Type B pancreatic cell (in vitro differentiated cells): ENCODE data around the gene KLHL25. TPM values are rescaled to one million over a fixed set of nuclear protein-coding genes. Genes with fewer than 3 reads are reported as not detected.

Experiments used
- DNase-seq: peaks from one replicate; pipeline ENCODE4 v3.0.0; 2021; ENCODE audit warnings: mixed read lengths; ENCODE audit not compliant: unreplicated experiment; ENCODE audit errors: extremely low spot score
- H3K27ac Mint-ChIP-seq: 2 replicates; pipeline ENCODE4 v1.8.0; 2021; ENCODE audit warnings: mild to moderate bottlenecking, mixed read lengths
- H3K27me3 Mint-ChIP-seq: 2 replicates; pipeline ENCODE4 v1.8.0; 2021; ENCODE audit warnings: mixed read lengths
- H3K36me3 Mint-ChIP-seq: 2 replicates; pipeline ENCODE4 v1.8.0; 2021; ENCODE audit warnings: mixed read lengths
- H3K4me1 Mint-ChIP-seq: one replicate; pipeline ENCODE4 v1.8.0; 2021; ENCODE audit warnings: mixed read lengths; ENCODE audit not compliant: unreplicated experiment
- H3K4me3 Mint-ChIP-seq: 2 replicates; pipeline ENCODE4 v1.8.0; 2021; ENCODE audit warnings: mild to moderate bottlenecking, mixed read lengths
- H3K9me3 Mint-ChIP-seq: 2 replicates; pipeline ENCODE4 v1.8.0; 2021; ENCODE audit warnings: mixed read lengths
- total RNA-seq: library from RNA; stranded (reverse); gene quantifications from 2 replicates; pipeline ENCODE4 v1.2.1, GENCODE V29; 2021; ENCODE audit warnings: low replicate concordance
- TF ChIP-seq, protein P1 (sequence below): fragments of 200-600 bp; sonication (generic); conservative IDR thresholded peaks from 2 replicates; pipeline ENCODE4 v1.5.0; 2021; ENCODE audit warnings: antibody characterized with exemption, mild to moderate bottlenecking

KLHL25 gene
- total RNA-seq, 1 donor from 2014 or later: 12.3 TPM

DNA sequence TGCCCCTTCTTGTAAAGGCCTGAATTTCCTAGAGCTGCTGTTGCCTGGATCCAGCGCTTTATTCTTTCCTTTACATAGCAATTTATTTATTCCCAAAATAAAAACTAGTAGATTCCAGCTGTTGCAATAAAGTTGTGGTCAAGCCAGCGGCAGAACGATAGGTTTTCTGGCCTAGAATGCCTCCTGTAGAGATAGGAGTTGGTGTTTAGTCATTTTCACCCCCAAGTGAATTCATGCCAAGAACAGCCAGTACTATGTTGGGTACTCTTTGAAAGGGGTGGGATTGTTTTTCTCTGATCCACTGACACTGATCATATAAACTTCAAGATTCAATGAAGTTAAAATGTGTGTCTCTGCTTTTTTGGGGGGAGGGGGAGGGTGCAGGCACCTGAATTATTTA is 69.7 kb downstream of the KLHL25 start:
- peaks cover 5% of the 10 kb centered on the region for H3K4me1 Mint-ChIP-seq
- no peak overlapping the region for H3K4me3 Mint-ChIP-seq
- H3K9me3 Mint-ChIP-seq: no peaks in the 10 kb centered on the region
- TF ChIP-seq, protein P1, sequence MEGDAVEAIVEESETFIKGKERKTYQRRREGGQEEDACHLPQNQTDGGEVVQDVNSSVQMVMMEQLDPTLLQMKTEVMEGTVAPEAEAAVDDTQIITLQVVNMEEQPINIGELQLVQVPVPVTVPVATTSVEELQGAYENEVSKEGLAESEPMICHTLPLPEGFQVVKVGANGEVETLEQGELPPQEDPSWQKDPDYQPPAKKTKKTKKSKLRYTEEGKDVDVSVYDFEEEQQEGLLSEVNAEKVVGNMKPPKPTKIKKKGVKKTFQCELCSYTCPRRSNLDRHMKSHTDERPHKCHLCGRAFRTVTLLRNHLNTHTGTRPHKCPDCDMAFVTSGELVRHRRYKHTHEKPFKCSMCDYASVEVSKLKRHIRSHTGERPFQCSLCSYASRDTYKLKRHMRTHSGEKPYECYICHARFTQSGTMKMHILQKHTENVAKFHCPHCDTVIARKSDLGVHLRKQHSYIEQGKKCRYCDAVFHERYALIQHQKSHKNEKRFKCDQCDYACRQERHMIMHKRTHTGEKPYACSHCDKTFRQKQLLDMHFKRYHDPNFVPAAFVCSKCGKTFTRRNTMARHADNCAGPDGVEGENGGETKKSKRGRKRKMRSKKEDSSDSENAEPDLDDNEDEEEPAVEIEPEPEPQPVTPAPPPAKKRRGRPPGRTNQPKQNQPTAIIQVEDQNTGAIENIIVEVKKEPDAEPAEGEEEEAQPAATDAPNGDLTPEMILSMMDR: no peak
- no peaks in the 10 kb centered on the region for H3K27me3 Mint-ChIP-seq
- no peak for DNase-seq
- no peak overlapping the region for H3K27ac Mint-ChIP-seq
- peaks cover 41% of the 10 kb centered on the region for H3K36me3 Mint-ChIP-seq

DNA sequence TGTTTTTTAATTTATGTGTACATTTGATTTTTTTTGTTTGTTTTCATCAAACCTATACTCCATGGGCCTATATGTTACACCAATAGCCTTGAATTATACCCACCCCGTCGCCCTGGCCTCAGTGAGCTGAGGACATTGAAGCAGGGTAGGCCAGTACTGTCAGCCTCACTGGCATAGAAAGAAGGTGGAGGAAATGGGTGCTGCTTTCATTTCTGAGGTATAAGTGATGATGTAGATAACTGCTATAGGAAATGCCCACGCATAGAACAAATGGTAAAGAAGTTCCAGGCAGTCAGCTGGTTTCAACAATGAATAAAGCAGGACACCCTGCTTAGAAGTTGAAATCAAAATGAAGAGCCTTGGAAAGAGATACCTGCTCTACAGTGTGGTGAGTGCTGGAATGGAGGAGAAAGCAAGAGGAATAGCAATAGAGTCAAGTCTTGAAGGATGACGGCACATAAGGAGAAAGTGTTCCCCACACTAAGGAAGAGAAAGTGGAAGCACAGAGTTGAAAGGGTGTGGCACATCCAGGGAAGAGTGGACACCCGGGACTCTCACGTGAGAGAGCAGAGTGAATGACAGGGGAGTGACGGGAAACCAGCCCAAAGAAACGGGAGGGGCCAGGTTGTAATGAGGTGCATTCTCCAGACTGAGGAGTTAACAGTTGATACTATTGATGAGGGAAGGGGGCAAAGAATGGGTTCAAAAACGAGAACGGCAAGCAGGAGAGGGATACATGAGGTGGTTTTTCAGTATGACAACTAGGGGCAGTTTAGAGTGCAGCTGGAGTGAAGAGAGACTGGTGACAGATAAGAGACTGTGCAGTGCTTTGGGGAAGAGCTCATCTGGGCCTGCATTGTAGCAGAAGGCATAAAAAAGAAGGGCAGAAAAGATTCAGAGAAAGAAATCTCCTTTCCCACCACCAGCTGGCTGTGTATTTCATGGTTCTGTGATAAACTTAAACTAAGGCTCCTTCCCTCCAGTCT is 70.5 kb downstream of the KLHL25 start:
- no peaks in the 10 kb centered on the region for H3K9me3 Mint-ChIP-seq
- TF ChIP-seq, protein P1: no peak
- H3K4me3 Mint-ChIP-seq: no peak overlapping the region
- H3K27me3 Mint-ChIP-seq: no peaks in the 10 kb centered on the region
- H3K27ac Mint-ChIP-seq: peak overlapping the region; percentile 2
- peaks cover 43% of the 10 kb centered on the region for H3K36me3 Mint-ChIP-seq
- no peak for DNase-seq
- peaks cover 5% of the 10 kb centered on the region for H3K4me1 Mint-ChIP-seq

DNA sequence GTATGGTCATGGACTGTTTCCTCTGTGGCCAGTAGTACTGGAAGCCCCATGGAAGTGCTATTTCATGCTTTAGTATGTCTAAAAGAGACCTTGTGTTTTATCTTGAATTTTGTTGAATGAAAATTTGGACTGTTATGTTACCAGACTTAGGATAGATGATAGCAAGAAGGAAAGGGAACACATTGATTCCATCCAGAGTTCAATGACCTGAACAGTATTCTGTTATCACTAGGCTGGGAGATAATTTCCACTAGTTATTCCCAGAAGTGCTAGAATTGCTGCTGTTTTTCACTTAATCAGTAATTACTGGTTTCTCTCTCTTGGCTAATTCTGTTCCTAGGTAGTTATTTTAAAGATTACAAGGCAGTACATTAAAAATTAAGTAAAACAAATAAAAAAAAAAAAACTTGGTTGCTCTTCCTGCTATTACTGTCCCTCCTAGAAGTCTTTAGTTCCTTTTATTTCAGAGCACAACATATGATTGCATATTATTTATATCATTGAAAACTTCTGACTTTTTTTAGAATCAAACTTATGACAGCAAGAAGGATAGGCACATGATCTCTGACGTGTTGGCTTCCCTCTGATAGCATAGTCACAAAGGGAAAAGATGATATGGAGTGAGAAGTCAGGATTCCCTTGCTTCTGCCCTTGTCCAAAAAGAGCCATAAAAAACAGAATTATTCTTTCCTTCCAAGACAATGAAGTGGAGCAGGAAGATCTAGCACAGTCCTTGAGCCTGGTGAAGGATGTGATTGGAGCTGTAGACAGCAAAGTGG is 72.2 kb downstream of the KLHL25 start:
- no peak for DNase-seq
- TF ChIP-seq, protein P1: no peak
- Mint-ChIP-seq H3K4me1 (peaks cover 5% of the 10 kb centered on the region), H3K36me3 (peaks cover 49% of the 10 kb centered on the region), H3K27me3 (no peaks in the 10 kb centered on the region), H3K4me3 (no peak overlapping the region), H3K27ac (no peak overlapping the region), H3K9me3 (no peaks in the 10 kb centered on the region)

DNA sequence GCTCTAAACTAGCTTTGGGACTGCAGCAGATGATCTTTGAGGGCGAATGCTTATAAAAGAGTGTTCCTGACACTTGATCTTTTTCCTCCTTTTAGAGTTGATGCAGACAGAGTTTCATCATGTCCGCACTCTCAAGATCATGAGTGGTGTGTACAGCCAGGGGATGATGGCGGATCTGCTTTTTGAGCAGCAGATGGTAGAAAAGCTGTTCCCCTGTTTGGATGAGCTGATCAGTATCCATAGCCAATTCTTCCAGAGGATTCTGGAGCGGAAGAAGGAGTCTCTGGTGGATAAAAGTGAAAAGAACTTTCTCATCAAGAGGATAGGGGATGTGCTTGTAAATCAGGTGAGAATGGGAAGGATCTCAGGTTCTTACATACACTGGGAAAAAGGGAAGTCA is 75.7 kb downstream of the KLHL25 start:
- H3K9me3 Mint-ChIP-seq: no peaks in the 10 kb centered on the region
- no peak overlapping the region for H3K4me3 Mint-ChIP-seq
- TF ChIP-seq, protein P1: no peak
- no peaks in the 10 kb centered on the region for H3K27me3 Mint-ChIP-seq
- peaks cover 60% of the 10 kb centered on the region for H3K36me3 Mint-ChIP-seq
- no peaks in the 10 kb centered on the region for H3K4me1 Mint-ChIP-seq
- DNase-seq: no peak
- peak overlapping the region; percentile 16 for H3K27ac Mint-ChIP-seq

DNA sequence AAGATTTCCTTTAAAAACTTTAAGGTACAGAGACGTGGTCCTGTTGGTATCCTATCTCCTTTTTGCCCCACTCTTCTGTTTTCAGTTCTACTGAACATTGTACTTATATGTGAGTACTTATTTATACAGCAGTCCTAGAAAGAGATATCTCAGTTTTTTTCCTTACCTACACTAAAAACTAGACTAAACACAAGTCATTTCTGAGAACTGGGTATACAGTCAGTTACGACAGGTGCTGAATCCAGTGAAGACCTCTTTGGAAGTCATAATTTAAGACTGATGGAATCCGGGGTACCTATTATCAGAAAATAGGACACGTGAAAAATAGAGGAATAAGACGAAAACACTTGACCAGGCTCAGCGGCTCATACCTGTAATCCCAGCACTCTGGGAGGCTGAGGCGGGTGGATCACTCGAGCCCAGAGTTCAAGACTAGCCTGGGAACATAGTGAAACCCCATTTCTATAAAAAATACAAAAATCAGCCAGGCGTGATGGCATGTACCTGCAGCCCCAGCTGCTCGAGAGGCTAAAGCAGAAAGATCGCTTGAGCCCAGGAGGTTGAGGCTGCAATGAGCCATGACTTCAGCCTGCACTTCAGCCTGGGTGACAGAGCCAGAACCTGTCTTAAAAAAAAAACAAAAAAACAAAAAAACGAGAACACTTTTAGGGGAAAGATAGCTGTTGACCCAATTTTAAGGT is 76.3 kb downstream of the KLHL25 start:
- Mint-ChIP-seq H3K9me3 (no peaks in the 10 kb centered on the region), H3K27ac (no peak overlapping the region), H3K36me3 (peaks cover 61% of the 10 kb centered on the region), H3K4me3 (no peak overlapping the region), H3K27me3 (no peaks in the 10 kb centered on the region), H3K4me1 (no peaks in the 10 kb centered on the region)
- DNase-seq: no peak
- TF ChIP-seq, protein P1: no peak
